HEK293 (cell line): ENCODE measurements around the gene SHMT2.

Experiments used
- CTCF ChIA-PET: fragments of 350-600 bp; formaldehyde crosslinking; extraction: SDS; loops from one replicate; lab custom pipeline; 2021; ENCODE audit warnings: antibody characterized with exemption; lab: Yijun Ruan, JAX
- POLR2A ChIA-PET: fragments of 300-600 bp; formaldehyde crosslinking; extraction: SDS; loops from one replicate; lab custom pipeline; 2020; ENCODE audit warnings: antibody characterized with exemption, inconsistent platforms; lab: Yijun Ruan, JAX
- H3K27ac ChIP-seq: fragments of 200-500 bp; sonication (Bioruptor generic); 2 replicates; pipeline ENCODE4 v1.5.1; 2014; ENCODE audit warnings: low read depth, low read length, control low read depth, inconsistent platforms; ENCODE audit errors: extremely low read depth
- H3K36me3 ChIP-seq, 2 experiments: fragments of 200-500 bp in 1 of 2; sonication (Bioruptor generic) in 1 of 2; 1 replicate in 1 of 2; 2 replicates in 1 of 2; pipeline ENCODE4 v1.5.1; 2014 to 2017; ENCODE audit warnings: inconsistent platforms in 2 of 2, low read length in 2 of 2; ENCODE audit not compliant: control insufficient read depth in 2 of 2, insufficient read depth in 1 of 2
- H3K4me1 ChIP-seq: fragments of 200-500 bp; sonication (Bioruptor generic); 2 replicates; pipeline ENCODE4 v1.5.1; 2014; ENCODE audit warnings: mild to moderate bottlenecking, low read length, inconsistent platforms; ENCODE audit not compliant: control insufficient read depth, insufficient read depth
- H3K4me3 ChIP-seq: 2 replicates; pipeline ENCODE4 v1.5.1; 2011; ENCODE audit warnings: low read depth, mild to moderate bottlenecking, control low read depth, low read length, moderate library complexity
- H3K9me3 ChIP-seq: fragments of 200-500 bp; sonication (Bioruptor generic); 2 replicates; pipeline ENCODE4 v1.5.1; 2014; ENCODE audit warnings: low read depth, low read length, inconsistent platforms; ENCODE audit not compliant: control insufficient read depth, insufficient read depth
- EGR2 ChIP-seq: fragments of 450-650 bp; formaldehyde crosslinking; IDR thresholded peaks from 2 replicates; pipeline ENCODE4 v1.5.1; 2016; ENCODE audit warnings: low read depth, missing biosample characterization, missing genetic modification characterization
- IKZF3 ChIP-seq: fragments of 450-650 bp; IDR thresholded peaks from 2 replicates; pipeline ENCODE4 v1.5.0; 2018; ENCODE audit warnings: missing biosample characterization, mild to moderate bottlenecking, missing genetic modification characterization, moderate library complexity
- KLF10 ChIP-seq: fragments of 450-650 bp; IDR thresholded peaks from 2 replicates; pipeline ENCODE4 v1.5.1; 2018; ENCODE audit warnings: missing biosample characterization, mild to moderate bottlenecking, missing genetic modification characterization
- KLF8 ChIP-seq: fragments of 450-650 bp; formaldehyde crosslinking; IDR thresholded peaks from 2 replicates; pipeline ENCODE4 v1.5.1; 2016; ENCODE audit warnings: missing biosample characterization, missing genetic modification characterization
- SP2 ChIP-seq: fragments of 450-650 bp; formaldehyde crosslinking; IDR thresholded peaks from 2 replicates; pipeline ENCODE4 v1.5.1; 2016; ENCODE audit warnings: missing biosample characterization, missing genetic modification characterization
- ZBTB7A ChIP-seq: fragments of 450-650 bp; formaldehyde crosslinking; IDR thresholded peaks from 2 replicates; pipeline ENCODE4 v1.5.1; 2016; ENCODE audit warnings: low read depth, missing biosample characterization, missing genetic modification characterization
- ZBTB8A ChIP-seq: fragments of 450-650 bp; formaldehyde crosslinking; IDR thresholded peaks from 2 replicates; pipeline ENCODE4 v1.5.1; 2016; ENCODE audit warnings: missing biosample characterization, missing genetic modification characterization
- ZEB2 ChIP-seq: fragments of 450-650 bp; formaldehyde crosslinking; IDR thresholded peaks from 2 replicates; pipeline ENCODE4 v1.5.1; 2016; ENCODE audit warnings: missing biosample characterization, missing genetic modification characterization
- ZFHX2 ChIP-seq: fragments of 450-650 bp; formaldehyde crosslinking; conservative IDR thresholded peaks from 2 replicates; pipeline ENCODE4 v1.5.1; 2016; ENCODE audit warnings: missing biosample characterization, missing genetic modification characterization
- ZFP3 ChIP-seq: fragments of 450-650 bp; formaldehyde crosslinking; IDR thresholded peaks from 2 replicates; pipeline ENCODE4 v1.5.1; 2016; ENCODE audit warnings: low read depth, missing biosample characterization, missing genetic modification characterization
- ZFP37 ChIP-seq: fragments of 450-650 bp; formaldehyde crosslinking; IDR thresholded peaks from 2 replicates; pipeline ENCODE4 v1.5.1; 2016; ENCODE audit warnings: missing biosample characterization, missing genetic modification characterization
- ZNF121 ChIP-seq: fragments of 450-650 bp; formaldehyde crosslinking; IDR thresholded peaks from 2 replicates; pipeline ENCODE4 v1.5.1; 2016; ENCODE audit warnings: missing biosample characterization, missing genetic modification characterization
- ZNF16 ChIP-seq: fragments of 450-650 bp; formaldehyde crosslinking; IDR thresholded peaks from 2 replicates; pipeline ENCODE4 v1.5.1; 2016; ENCODE audit warnings: low read depth, missing biosample characterization, missing genetic modification characterization
- ZNF174 ChIP-seq: fragments of 450-650 bp; formaldehyde crosslinking; IDR thresholded peaks from 2 replicates; pipeline ENCODE4 v1.5.0; 2017; ENCODE audit warnings: missing biosample characterization, mild to moderate bottlenecking, missing genetic modification characterization
- ZNF175 ChIP-seq: fragments of 450-650 bp; formaldehyde crosslinking; IDR thresholded peaks from 2 replicates; pipeline ENCODE4 v1.5.1; 2016; ENCODE audit warnings: missing biosample characterization, missing genetic modification characterization
- ZNF239 ChIP-seq: fragments of 450-650 bp; formaldehyde crosslinking; IDR thresholded peaks from 2 replicates; pipeline ENCODE4 v1.5.1; 2016; ENCODE audit warnings: missing biosample characterization, missing genetic modification characterization
- ZNF366 ChIP-seq: fragments of 450-650 bp; formaldehyde crosslinking; conservative IDR thresholded peaks from 2 replicates; pipeline ENCODE4 v1.5.1; 2016; ENCODE audit warnings: missing biosample characterization, missing genetic modification characterization
- ZNF692 ChIP-seq: fragments of 450-650 bp; formaldehyde crosslinking; IDR thresholded peaks from 2 replicates; pipeline ENCODE4 v1.5.1; 2016; ENCODE audit warnings: missing biosample characterization, missing genetic modification characterization
- ZNF791 ChIP-seq: fragments of 450-650 bp; formaldehyde crosslinking; IDR thresholded peaks from 2 replicates; pipeline ENCODE4 v1.5.1; 2016; ENCODE audit warnings: missing biosample characterization, missing genetic modification characterization
- TF ChIP-seq, protein P1 (sequence below): fragments of 450-650 bp; formaldehyde crosslinking; IDR thresholded peaks from 2 replicates; pipeline ENCODE4 v1.5.1; 2016; ENCODE audit warnings: missing biosample characterization, missing genetic modification characterization
- TF ChIP-seq, protein P2 (sequence below): fragments of 450-650 bp; formaldehyde crosslinking; IDR thresholded peaks from 2 replicates; pipeline ENCODE4 v1.5.1; 2016; ENCODE audit warnings: missing biosample characterization, missing genetic modification characterization

SHMT2 gene

DNA sequence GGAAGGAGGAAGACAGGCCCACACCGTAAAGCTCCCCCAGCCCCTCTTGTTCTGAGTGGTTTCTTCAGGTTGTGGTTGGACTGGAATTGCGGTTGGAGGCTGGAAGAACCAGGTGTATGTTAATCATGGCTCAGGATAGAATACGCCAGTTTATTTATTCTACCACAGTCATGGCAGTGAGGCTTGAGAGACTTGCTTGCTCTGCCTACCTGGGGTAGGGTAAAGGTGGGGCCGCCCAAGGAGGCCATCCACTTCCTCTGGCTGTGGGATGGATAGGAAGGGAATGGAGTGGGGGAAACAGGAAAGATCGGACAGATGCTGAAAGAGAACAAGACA lies 8.1 kb downstream of the SHMT2 start:
- CTCF ChIA-PET = interaction anchor here (0.6 to 23.3 kb wide), 7 partner anchors 10 to 221 kb away, joined by 3 to 628 read pairs (median 4); partner anchors contain the start of genes NXPH4 and SHMT2
- no peak overlapping the region for H3K4me3 ChIP-seq
- POLR2A ChIA-PET = interaction anchor here (2.1 to 6.4 kb wide), 3 partner anchors 7 to 24 kb away, joined by 7 to 72 read pairs (median 17); partner anchors contain the start of gene SHMT2

GRCh38 chr12:57237932-57238853 lies 8.7 kb downstream of the SHMT2 start:
- Histone ChIP-seq H3K36me3 (peaks cover 0 to 29% of the 10 kb centered on the region in 2 experiments; a peak in 1 of 3 replicates), H3K9me3 (no peaks in the 10 kb centered on the region), H3K4me1 (peaks cover 21% of the 10 kb centered on the region), H3K4me3 (no peak overlapping the region), H3K27ac (no peak overlapping the region)
- TF ChIP-seq ZNF16 (tag by site-specific recombination) (no peak), EGR2 (tag by site-specific recombination) (peak; percentile 50), ZBTB7A (tag by site-specific recombination) (no peak), ZNF791 (no peak), ZBTB8A (tag by site-specific recombination) (peak; percentile 56; the same call in 1 of the 2 replicates), KLF8 (tag by site-specific recombination) (peak; percentile 18; the same call in 1 of the 2 replicates), ZNF121 (tag by site-specific recombination) (no peak), ZNF239 (0 out of 2 replicates have a peak, but pooled peaks have one; percentile 35), SP2 (tag by site-specific recombination) (peak; percentile 54), ZNF175 (tag by site-specific recombination) (no peak), ZFP3 (tag by site-specific recombination) (no peak), ZNF174 (tag by site-specific recombination) (no peak), ZFHX2 (tag by site-specific recombination) (peak; percentile 60), KLF10 (tag by site-specific recombination) (peak; percentile 67)
- TF ChIP-seq, protein P1, sequence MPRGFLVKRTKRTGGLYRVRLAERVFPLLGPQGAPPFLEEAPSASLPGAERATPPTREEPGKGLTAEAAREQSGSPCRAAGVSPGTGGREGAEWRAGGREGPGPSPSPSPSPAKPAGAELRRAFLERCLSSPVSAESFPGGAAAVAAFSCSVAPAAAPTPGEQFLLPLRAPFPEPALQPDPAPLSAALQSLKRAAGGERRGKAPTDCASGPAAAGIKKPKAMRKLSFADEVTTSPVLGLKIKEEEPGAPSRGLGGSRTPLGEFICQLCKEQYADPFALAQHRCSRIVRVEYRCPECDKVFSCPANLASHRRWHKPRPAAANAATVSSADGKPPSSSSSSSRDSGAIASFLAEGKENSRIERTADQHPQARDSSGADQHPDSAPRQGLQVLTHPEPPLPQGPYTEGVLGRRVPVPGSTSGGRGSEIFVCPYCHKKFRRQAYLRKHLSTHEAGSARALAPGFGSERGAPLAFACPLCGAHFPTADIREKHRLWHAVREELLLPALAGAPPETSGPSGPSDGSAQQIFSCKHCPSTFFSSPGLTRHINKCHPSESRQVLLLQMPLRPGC = no peak
- ChIA-PET CTCF (interaction anchor here (0.6 to 23.3 kb wide), 16 partner anchors 10 to 220 kb away, joined by 3 to 628 read pairs (median 4); partner anchors contain the start of genes NXPH4 and SHMT2), POLR2A (interaction anchor here (2.1 to 6.4 kb wide), 4 partner anchors 8 to 24 kb away, joined by 7 to 72 read pairs (median 16); partner anchors contain the start of gene SHMT2)

More for the DNA sequence above, 8.1 kb downstream of the SHMT2 start:
- H3K27ac ChIP-seq = no peak overlapping the region
- H3K36me3 ChIP-seq = peaks cover 0 to 35% of the 10 kb centered on the region in 2 experiments; a peak in 1 of 3 replicates
- TF ChIP-seq ZEB2 (tag by site-specific recombination) = 0 out of 2 replicates have a peak, but pooled peaks have one; percentile 3
- peak; percentile 55 for TF ChIP-seq IKZF3
- TF ChIP-seq ZFP37 (tag by site-specific recombination) = no peak
- TF ChIP-seq ZNF366 (tag by site-specific recombination) = peak; percentile 55; the same call in 1 of the 2 replicates
- 0 out of 2 replicates have a peak, but pooled peaks have one; percentile 37 for TF ChIP-seq ZNF692 (tag by site-specific recombination)
- TF ChIP-seq, protein P2, sequence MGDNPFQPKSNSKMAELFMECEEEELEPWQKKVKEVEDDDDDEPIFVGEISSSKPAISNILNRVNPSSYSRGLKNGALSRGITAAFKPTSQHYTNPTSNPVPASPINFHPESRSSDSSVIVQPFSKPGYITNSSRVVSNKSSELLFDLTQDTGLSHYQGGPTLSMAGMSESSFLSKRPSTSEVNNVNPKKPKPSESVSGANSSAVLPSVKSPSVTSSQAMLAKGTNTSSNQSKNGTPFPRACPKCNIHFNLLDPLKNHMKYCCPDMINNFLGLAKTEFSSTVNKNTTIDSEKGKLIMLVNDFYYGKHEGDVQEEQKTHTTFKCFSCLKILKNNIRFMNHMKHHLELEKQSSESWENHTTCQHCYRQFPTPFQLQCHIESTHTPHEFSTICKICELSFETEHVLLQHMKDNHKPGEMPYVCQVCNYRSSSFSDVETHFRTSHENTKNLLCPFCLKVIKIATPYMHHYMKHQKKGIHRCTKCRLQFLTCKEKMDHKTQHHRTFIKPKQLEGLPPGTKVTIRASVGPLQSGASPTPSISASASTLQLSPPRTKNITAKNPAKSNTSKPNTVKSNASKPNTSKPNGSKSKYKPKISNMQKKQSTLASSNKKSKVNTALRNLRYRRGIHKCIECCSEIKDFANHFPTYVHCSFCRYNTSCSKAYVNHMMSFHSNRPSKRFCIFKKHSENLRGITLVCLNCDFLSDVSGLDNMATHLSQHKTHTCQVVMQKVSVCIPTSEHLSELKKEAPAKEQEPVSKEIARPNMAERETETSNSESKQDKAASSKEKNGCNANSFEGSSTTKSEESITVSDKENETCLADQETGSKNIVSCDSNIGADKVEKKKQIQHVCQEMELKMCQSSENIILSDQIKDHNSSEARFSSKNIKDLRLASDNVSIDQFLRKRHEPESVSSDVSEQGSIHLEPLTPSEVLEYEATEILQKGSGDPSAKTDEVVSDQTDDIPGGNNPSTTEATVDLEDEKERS (tag by site-specific recombination) = no peak
- no peaks in the 10 kb centered on the region for H3K9me3 ChIP-seq
- peaks cover 21% of the 10 kb centered on the region for H3K4me1 ChIP-seq
